Neuronal stem cell (in vitro differentiated cells): ENCODE measurements around the gene PKP4.

Source experiments
- DNase-seq: peaks from one replicate; pipeline ENCODE4 v3.0.0-alpha.2; 2013; ENCODE audit warnings: low spot score
- H2AFZ ChIP-seq: one replicate; pipeline ENCODE4 v1.6.1; 2013; ENCODE audit warnings: mild to moderate bottlenecking, low read length, inconsistent platforms
- H2AK5ac ChIP-seq: 2 replicates; pipeline ENCODE4 v1.6.1; 2013; ENCODE audit warnings: low read depth, mild to moderate bottlenecking, inconsistent platforms, low read length, moderate library complexity, mixed read lengths
- H2BK120ac ChIP-seq: 2 replicates; pipeline ENCODE4 v1.6.1; 2013; ENCODE audit warnings: low read depth, mild to moderate bottlenecking, inconsistent platforms, low read length, moderate library complexity, mixed read lengths
- H2BK12ac ChIP-seq: one replicate; pipeline ENCODE4 v1.6.1; 2013; ENCODE audit warnings: low read length, inconsistent platforms
- H2BK15ac ChIP-seq: 2 replicates; pipeline ENCODE4 v1.6.1; 2013; ENCODE audit warnings: mild to moderate bottlenecking, low read length, inconsistent platforms, mixed read lengths
- H2BK5ac ChIP-seq: one replicate; pipeline ENCODE4 v1.6.1; 2013; ENCODE audit warnings: inconsistent platforms, mild to moderate bottlenecking, low read length, moderate library complexity
- H3K14ac ChIP-seq: one replicate; pipeline ENCODE4 v1.6.1; 2013; ENCODE audit warnings: low read length, inconsistent platforms
- H3K18ac ChIP-seq: 2 replicates; pipeline ENCODE4 v1.6.1; 2013; ENCODE audit warnings: low read length, inconsistent platforms
- H3K23ac ChIP-seq: 2 replicates; pipeline ENCODE4 v1.6.1; 2013; ENCODE audit warnings: low read depth, mild to moderate bottlenecking, mixed read lengths, low read length, inconsistent platforms; ENCODE audit not compliant: poor library complexity
- H3K27ac ChIP-seq: replicated peaks from 3 replicates; pipeline ENCODE4 v1.5.1; 2013; ENCODE audit warnings: low read length, inconsistent platforms
- H3K27me3 ChIP-seq, 3 experiments: 2 replicates each; pipeline ENCODE4 v1.6.1; 2013; ENCODE audit warnings: low read length in 3 of 3, mild to moderate bottlenecking in 2 of 3, inconsistent platforms in 1 of 3, low read depth in 1 of 3, mixed read lengths in 1 of 3, moderate library complexity in 1 of 3; ENCODE audit not compliant: control insufficient read depth in 3 of 3, insufficient read depth in 3 of 3
- H3K36me3 ChIP-seq, 2 donors: replicated peaks in 1 of 2; 2 replicates each; pipeline ENCODE4 v1.6.1; 2013; ENCODE audit warnings: low read length in 2 of 2; ENCODE audit not compliant: control insufficient read depth in 2 of 2, insufficient read depth in 2 of 2
- H3K4ac ChIP-seq: 2 replicates; pipeline ENCODE4 v1.6.1; 2013; ENCODE audit warnings: inconsistent platforms, mild to moderate bottlenecking, low read length, moderate library complexity
- H3K4me1 ChIP-seq, 2 donors: 1 replicate in 1 of 2; 2 replicates in 1 of 2; pipeline ENCODE4 v1.6.1; 2013; ENCODE audit warnings: low read length in 2 of 2, low read depth in 1 of 2; ENCODE audit not compliant: control insufficient read depth in 2 of 2, insufficient read depth in 1 of 2
- H3K4me2 ChIP-seq: one replicate; pipeline ENCODE4 v1.6.1; 2013; ENCODE audit warnings: mild to moderate bottlenecking, low read length, inconsistent platforms; ENCODE audit not compliant: insufficient read depth, poor library complexity, severe bottlenecking
- H3K4me3 ChIP-seq, 2 donors: 2 replicates each; pipeline ENCODE4 v1.5.1; 2013; ENCODE audit warnings: low read length in 2 of 2, mild to moderate bottlenecking in 2 of 2, inconsistent platforms in 1 of 2, moderate library complexity in 1 of 2
- H3K79me1 ChIP-seq: one replicate; pipeline ENCODE4 v1.6.1; 2013; ENCODE audit warnings: low read depth, mild to moderate bottlenecking, inconsistent platforms, low read length, moderate library complexity
- H3K9ac ChIP-seq: one replicate; pipeline ENCODE4 v1.6.1; 2013; ENCODE audit warnings: mild to moderate bottlenecking, low read depth, low read length, inconsistent platforms; ENCODE audit not compliant: poor library complexity
- H3K9me3 ChIP-seq, 2 donors: replicated peaks in 1 of 2; 2 replicates each; pipeline versions ENCODE3 to v1.6.1; 2013; ENCODE audit warnings: low read length in 2 of 2, mild to moderate bottlenecking in 2 of 2, inconsistent platforms in 1 of 2, low read depth in 1 of 2, mixed read lengths in 1 of 2, moderate library complexity in 1 of 2; ENCODE audit not compliant: control insufficient read depth in 2 of 2, insufficient read depth in 1 of 2
- H4K8ac ChIP-seq: one replicate; pipeline ENCODE4 v1.6.1; 2013; ENCODE audit warnings: low read depth, mild to moderate bottlenecking, inconsistent platforms, low read length, moderate library complexity
- H4K91ac ChIP-seq: one replicate; pipeline ENCODE4 v1.6.1; 2013; ENCODE audit warnings: low read length, low read depth, mild to moderate bottlenecking, inconsistent platforms; ENCODE audit not compliant: poor library complexity
- WGBS, 2 donors: extraction: QIAGEN DNeasy Blood & Tissue Kit; methylation state at CpG; one replicate each; pipeline ENCODE4 v1.1.7; 2013; ENCODE audit warnings: missing lambda C conversion rate in 2 of 2, mixed read lengths in 1 of 2; ENCODE audit not compliant: insufficient read length in 2 of 2, insufficient replicate concordance in 1 of 2; ENCODE audit errors: extremely low coverage in 2 of 2; 5-methylcytosine and 5-hydroxymethylcytosine counted together

The PKP4 gene

GRCh38 chr2:158681816-158682215 is 225.1 kb downstream of the PKP4 start:
- Histone ChIP-seq H2AFZ (no peak overlapping the region), H3K18ac (no peak overlapping the region), H3K36me3 (peaks cover 10 to 31% of the 10 kb centered on the region in 2 donors), H2AK5ac (no peak overlapping the region), H3K9ac (no peak overlapping the region), H3K4me2 (no peak overlapping the region), H3K23ac (no peak overlapping the region), H3K4ac (no peak overlapping the region), H3K79me1 (no peaks in the 10 kb centered on the region), H3K4me3 (no peak overlapping the region), H2BK5ac (no peak overlapping the region), H3K9me3 (peaks cover 0 to 2% of the 10 kb centered on the region in 2 donors), H3K27ac (no peak overlapping the region), H3K14ac (no peak overlapping the region), H3K4me1 (peaks cover 0 to 3% of the 10 kb centered on the region in 2 donors), H3K27me3 (no peaks in the 10 kb centered on the region), H4K8ac (no peak overlapping the region), H2BK15ac (no peak overlapping the region), H4K91ac (no peak overlapping the region), H2BK12ac (no peak overlapping the region), H2BK120ac (no peak overlapping the region)
- DNase-seq = no peak
- WGBS, 2 donors = no CpG with 5 or more reads among the region's 2 CpGs

- no peak overlapping the region for H3K23ac ChIP-seq
- H4K8ac ChIP-seq = no peak overlapping the region
- H3K36me3 ChIP-seq = peaks cover 1 to 8% of the 10 kb centered on the region in 2 donors
- no peak overlapping the region for H3K4me2 ChIP-seq
- H3K27ac ChIP-seq = no peak overlapping the region
- no peak overlapping the region for H3K9ac ChIP-seq
- H3K79me1 ChIP-seq = no peaks in the 10 kb centered on the region
- H3K14ac ChIP-seq = no peak overlapping the region
- WGBS, 2 donors = no CpG with 5 or more reads among the region's 3 CpGs
- no peak overlapping the region for H2AFZ ChIP-seq
- H3K9me3 ChIP-seq = peaks cover 0 to 2% of the 10 kb centered on the region in 2 donors
- H3K18ac ChIP-seq = no peak overlapping the region
- H3K4me1 ChIP-seq = peaks cover 0 to 3% of the 10 kb centered on the region in 2 donors
- no peak overlapping the region for H2BK5ac ChIP-seq
- H4K91ac ChIP-seq = no peak overlapping the region
- no peak overlapping the region for H2BK120ac ChIP-seq
- no peak overlapping the region for H3K4ac ChIP-seq
- H3K4me3 ChIP-seq = no peak overlapping the region
- H3K27me3 ChIP-seq = no peaks in the 10 kb centered on the region
- no peak overlapping the region for H2BK12ac ChIP-seq
- no peak for DNase-seq
- H2BK15ac ChIP-seq = no peak overlapping the region
- no peak overlapping the region for H2AK5ac ChIP-seq
Measured at GRCh38 chr2:158685646-158686045, 228.9 kb downstream of the PKP4 start.

GRCh38 chr2:158686210-158686691 is 229.5 kb downstream of the PKP4 start:
- H3K4me3 ChIP-seq = no peak overlapping the region
- H3K36me3 ChIP-seq = peaks cover 0 to 5% of the 10 kb centered on the region in 2 donors
- no CpG with 5 or more reads among the region's 11 CpGs for WGBS, 2 donors
- H4K91ac ChIP-seq = no peak overlapping the region
- no peak overlapping the region for H3K4me2 ChIP-seq
- peaks cover 0 to 3% of the 10 kb centered on the region in 2 donors for H3K4me1 ChIP-seq
- no peak for DNase-seq
- peaks cover 0 to 1% (median 0%) of the 10 kb centered on the region in 3 experiments for H3K27me3 ChIP-seq
- H3K14ac ChIP-seq = no peak overlapping the region
- no peak overlapping the region for H3K27ac ChIP-seq
- H2AFZ ChIP-seq = peak overlapping the region; percentile 21
- H3K4ac ChIP-seq = no peak overlapping the region
- peaks cover 0 to 2% of the 10 kb centered on the region in 2 donors for H3K9me3 ChIP-seq
- H3K23ac ChIP-seq = no peak overlapping the region
- H2AK5ac ChIP-seq = no peak overlapping the region
- H3K9ac ChIP-seq = no peak overlapping the region
- H4K8ac ChIP-seq = no peak overlapping the region
- no peak overlapping the region for H2BK15ac ChIP-seq
- H2BK12ac ChIP-seq = no peak overlapping the region
- H2BK120ac ChIP-seq = no peak overlapping the region
- H3K18ac ChIP-seq = no peak overlapping the region
- H3K79me1 ChIP-seq = no peaks in the 10 kb centered on the region
- H2BK5ac ChIP-seq = no peak overlapping the region

- Histone ChIP-seq H3K4me2 (no peak overlapping the region), H2AK5ac (no peak overlapping the region), H3K27ac (no peak overlapping the region), H3K14ac (no peak overlapping the region), H3K9ac (no peak overlapping the region), H3K4ac (no peak overlapping the region), H2BK12ac (no peak overlapping the region), H4K91ac (no peak overlapping the region), H3K4me1 (peaks cover 0 to 3% of the 10 kb centered on the region in 2 donors), H3K36me3 (no peaks in the 10 kb centered on the region), H2AFZ (no peak overlapping the region), H3K9me3 (peaks cover 0 to 2% of the 10 kb centered on the region in 2 donors), H3K4me3 (no peak overlapping the region), H3K27me3 (peaks cover 0 to 4% (median 0%) of the 10 kb centered on the region in 3 experiments), H3K23ac (no peak overlapping the region), H2BK5ac (no peak overlapping the region), H2BK120ac (no peak overlapping the region), H3K79me1 (no peaks in the 10 kb centered on the region), H4K8ac (no peak overlapping the region), H3K18ac (no peak overlapping the region), H2BK15ac (no peak overlapping the region)
- no CpG with 5 or more reads among the region's 3 CpGs for WGBS, 2 donors
- no peak for DNase-seq
Measured at GRCh38 chr2:158687315-158687714, 230.6 kb downstream of the PKP4 start.
